ENCODE data around the gene SST. TPM values are rescaled to one million over a fixed set of nuclear protein-coding genes. Genes with fewer than 3 reads are reported as not detected.
"Not testable (repeated sequence)": the region's sequence is repeated elsewhere in the genome, so short reads cannot be mapped to it uniquely, and the experiment has no call there.

SST gene
- total RNA-seq, 1 donor from 2014 or later: 84.3 TPM

GRCh38 chr3:187662848-187663409 lies 7.3 kb downstream of the SST start:
- TF ChIP-seq CTCF (IDR thresholded peaks at IDR 0.05; ENCODE audit: unreplicated experiment): no peak
- no peaks in the 10 kb centered on the region for H3K36me3 Mint-ChIP-seq (ENCODE audit: insufficient read depth)

GRCh38 chr3:187661267-187661666 lies 8.9 kb downstream of the SST start:
- Mint-ChIP-seq H3K4me3 (ENCODE audit: low read depth) (no peak overlapping the region), H3K9me3 (ENCODE audit: low read depth) (no peaks in the 10 kb centered on the region), H3K27ac (no peak overlapping the region), H3K36me3 (ENCODE audit: insufficient read depth) (no peaks in the 10 kb centered on the region), H3K27me3 (peaks cover 24% of the 10 kb centered on the region), H3K4me1 (ENCODE audit: low read depth) (no peaks in the 10 kb centered on the region)
- TF ChIP-seq CTCF (IDR thresholded peaks at IDR 0.05; ENCODE audit: unreplicated experiment): no peak
- DNase-seq (ENCODE audit: low spot score, unreplicated experiment): no peak

More at GRCh38 chr3:187662848-187663409, 7.3 kb downstream of the SST start:
- no peak for DNase-seq (ENCODE audit: low spot score, unreplicated experiment)
- Mint-ChIP-seq H3K9me3 (ENCODE audit: low read depth) (no peaks in the 10 kb centered on the region), H3K4me1 (ENCODE audit: low read depth) (peaks cover 2% of the 10 kb centered on the region), H3K4me3 (ENCODE audit: low read depth) (no peak overlapping the region), H3K27ac (no peak overlapping the region), H3K27me3 (peaks cover 30% of the 10 kb centered on the region)

- Mint-ChIP-seq H3K27ac (no peak overlapping the region), H3K27me3 (peaks cover 33% of the 10 kb centered on the region), H3K9me3 (ENCODE audit: low read depth) (no peaks in the 10 kb centered on the region), H3K4me1 (ENCODE audit: low read depth) (no peaks in the 10 kb centered on the region), H3K36me3 (ENCODE audit: insufficient read depth) (no peaks in the 10 kb centered on the region), H3K4me3 (ENCODE audit: low read depth) (no peak overlapping the region)
- DNase-seq (ENCODE audit: low spot score, unreplicated experiment): no peak
- no peak for TF ChIP-seq CTCF (IDR thresholded peaks at IDR 0.05; ENCODE audit: unreplicated experiment)
These were observed 18.9 kb downstream of the SST start for GRCh38 chr3:187651282-187651681.

GRCh38 chr3:187648177-187648576 lies 22.0 kb downstream of the SST start:
- Mint-ChIP-seq H3K27ac (no peak overlapping the region), H3K9me3 (ENCODE audit: low read depth) (no peaks in the 10 kb centered on the region), H3K4me1 (ENCODE audit: low read depth) (no peaks in the 10 kb centered on the region), H3K27me3 (peaks cover 25% of the 10 kb centered on the region), H3K36me3 (ENCODE audit: insufficient read depth) (no peaks in the 10 kb centered on the region), H3K4me3 (ENCODE audit: low read depth) (no peak overlapping the region)
- TF ChIP-seq CTCF (IDR thresholded peaks at IDR 0.05; ENCODE audit: unreplicated experiment): no peak
- no peak for DNase-seq (ENCODE audit: low spot score, unreplicated experiment)

- TF ChIP-seq CTCF (IDR thresholded peaks at IDR 0.05; ENCODE audit: unreplicated experiment): no peak
- no peak for DNase-seq (ENCODE audit: low spot score, unreplicated experiment)
- H3K4me3 Mint-ChIP-seq (ENCODE audit: low read depth): no peak overlapping the region
- H3K27me3 Mint-ChIP-seq: peaks cover 21% of the 10 kb centered on the region
- no peak overlapping the region for H3K27ac Mint-ChIP-seq
- H3K9me3 Mint-ChIP-seq (ENCODE audit: low read depth): no peaks in the 10 kb centered on the region
- H3K4me1 Mint-ChIP-seq (ENCODE audit: low read depth): no peaks in the 10 kb centered on the region
- no peaks in the 10 kb centered on the region for H3K36me3 Mint-ChIP-seq (ENCODE audit: insufficient read depth)
These were observed 23.1 kb downstream of the SST start for GRCh38 chr3:187646906-187647660.

- not testable (repeated sequence) for DNase-seq (ENCODE audit: low spot score, unreplicated experiment); H3K9me3 Mint-ChIP-seq (ENCODE audit: low read depth); H3K4me3 Mint-ChIP-seq (ENCODE audit: low read depth); H3K27me3 Mint-ChIP-seq; H3K36me3 Mint-ChIP-seq (ENCODE audit: insufficient read depth); H3K4me1 Mint-ChIP-seq (ENCODE audit: low read depth); H3K27ac Mint-ChIP-seq
These were observed 24.8 kb downstream of the SST start for GRCh38 chr3:187645379-187645778.

Measured in progenitor cell of endocrine pancreas (in vitro differentiated cells).